IMR-90 (cell line): ENCODE measurements around the gene RNF11. TPM values are rescaled to one million over a fixed set of nuclear protein-coding genes. Genes with fewer than 3 reads are reported as not detected.

Experiments
- ATAC-seq: fragments of 200-7000 bp; cut with Tn5 transposase; 2 replicates; pipeline ENCODE4 v1.9.1; 2020; ENCODE audit warnings: low read depth, mild to moderate bottlenecking, moderate library complexity
- BruUV-seq: library from RNA; stranded (reverse); fragments of 400-500 nt; replicated peaks from 2 replicates; lab custom pipeline; 2021; lab: Mats Ljungman, UMichigan
- CTCF ChIA-PET: fragments of 300-600 bp; formaldehyde crosslinking; extraction: SDS; loops from one replicate; lab custom pipeline; 2021; ENCODE audit warnings: antibody characterized with exemption; lab: Yijun Ruan, JAX
- POLR2A ChIA-PET: fragments of 300-600 bp; sonication (Branson Sonifier 250); formaldehyde crosslinking; loops from one replicate; lab custom pipeline; 2022; ENCODE audit warnings: antibody characterized with exemption; ENCODE audit not compliant: unreplicated experiment; lab: Charles Lee
- DNase-seq: peaks from one replicate; pipeline ENCODE4 v3.0.0; 2013
- H2AFZ ChIP-seq: replicated peaks from 2 replicates; pipeline ENCODE3; 2013; ENCODE audit warnings: low read length, mild to moderate bottlenecking; ENCODE audit not compliant: poor library complexity
- H2AK5ac ChIP-seq: 2 replicates; pipeline ENCODE4 v1.6.1; 2013; ENCODE audit warnings: low read depth, low read length, inconsistent platforms
- H2AK9ac ChIP-seq: replicated peaks from 2 replicates; pipeline ENCODE3; 2013; ENCODE audit warnings: mild to moderate bottlenecking, low read depth, low read length, moderate library complexity; ENCODE audit not compliant: poor library complexity
- H2BK120ac ChIP-seq: 2 replicates; pipeline ENCODE4 v1.6.1; 2013; ENCODE audit warnings: low read depth, low read length, inconsistent platforms
- H2BK15ac ChIP-seq: 3 replicates; pipeline ENCODE4 v1.6.1; 2013; ENCODE audit warnings: low read depth, low read length, inconsistent platforms
- H2BK20ac ChIP-seq: 2 replicates; pipeline ENCODE4 v1.6.1; 2013; ENCODE audit warnings: low read depth, mild to moderate bottlenecking, inconsistent platforms, low read length, moderate library complexity
- H2BK5ac ChIP-seq: 2 replicates; pipeline ENCODE4 v1.6.1; 2013; ENCODE audit warnings: mild to moderate bottlenecking, low read depth, low read length, inconsistent platforms; ENCODE audit not compliant: poor library complexity, severe bottlenecking
- H3K14ac ChIP-seq: replicated peaks from 2 replicates; pipeline ENCODE4 v1.6.1; 2013; ENCODE audit warnings: low read depth, low read length, inconsistent platforms
- H3K18ac ChIP-seq: 2 replicates; pipeline ENCODE4 v1.6.1; 2013; ENCODE audit warnings: low read depth, low read length, control low read depth
- H3K23ac ChIP-seq: 2 replicates; pipeline ENCODE4 v1.6.1; 2013; ENCODE audit warnings: low read depth, low read length, inconsistent platforms
- H3K27ac ChIP-seq: 2 replicates; pipeline ENCODE4 v1.5.1; 2013; ENCODE audit warnings: mild to moderate bottlenecking, control low read depth, low read length; ENCODE audit not compliant: insufficient read depth
- H3K27me3 ChIP-seq: 2 replicates; pipeline ENCODE4 v1.6.1; 2013; ENCODE audit warnings: low read length; ENCODE audit not compliant: control insufficient read depth, insufficient read depth
- H3K36me3 ChIP-seq: 2 replicates; pipeline ENCODE4 v1.6.1; 2013; ENCODE audit warnings: low read length, mixed read lengths; ENCODE audit not compliant: control insufficient read depth, insufficient read depth
- H3K4ac ChIP-seq: 2 replicates; pipeline ENCODE4 v1.6.1; 2013; ENCODE audit warnings: low read depth, low read length, inconsistent platforms
- H3K4me1 ChIP-seq: 2 replicates; pipeline ENCODE4 v1.6.1; 2013; ENCODE audit warnings: low read length, mixed read lengths; ENCODE audit not compliant: control insufficient read depth, insufficient read depth
- H3K4me2 ChIP-seq: 2 replicates; pipeline ENCODE4 v1.6.1; 2013; ENCODE audit warnings: low read depth, mild to moderate bottlenecking, control low read depth, low read length, moderate library complexity
- H3K4me3 ChIP-seq: 2 replicates; pipeline ENCODE4 v1.5.1; 2013; ENCODE audit warnings: low read depth, mild to moderate bottlenecking, control low read depth, low read length, moderate library complexity; ENCODE audit not compliant: insufficient read depth
- H3K56ac ChIP-seq: 2 replicates; pipeline ENCODE4 v1.6.1; 2013; ENCODE audit warnings: low read length, inconsistent platforms; ENCODE audit not compliant: insufficient read depth; ENCODE audit errors: extremely low read depth
- H3K79me1 ChIP-seq, 2 experiments: 2 replicates each; pipeline ENCODE4 v1.6.1; 2013; ENCODE audit warnings: low read length in 2 of 2, inconsistent platforms in 1 of 2, low read depth in 1 of 2
- H3K9ac ChIP-seq: 2 replicates; pipeline ENCODE4 v1.6.1; 2013; ENCODE audit warnings: low read depth, low read length, control low read depth
- H3K9me1 ChIP-seq: 2 replicates; pipeline ENCODE4 v1.6.1; 2013; ENCODE audit warnings: low read length, inconsistent platforms; ENCODE audit not compliant: insufficient read depth
- H3K9me3 ChIP-seq: 2 replicates; pipeline ENCODE4 v1.6.1; 2013; ENCODE audit warnings: low read length; ENCODE audit not compliant: control insufficient read depth, insufficient read depth
- H4K20me1 ChIP-seq: 2 replicates; pipeline ENCODE4 v1.6.1; 2013; ENCODE audit warnings: low read length, inconsistent platforms; ENCODE audit not compliant: insufficient read depth
- H4K5ac ChIP-seq: 2 replicates; pipeline ENCODE4 v1.6.1; 2013; ENCODE audit warnings: mild to moderate bottlenecking, low read depth, low read length, control low read depth
- H4K8ac ChIP-seq, 2 experiments: 2 replicates each; pipeline ENCODE4 v1.6.1; 2013; ENCODE audit warnings: low read depth in 2 of 2, low read length in 2 of 2, control low read depth in 1 of 2, inconsistent platforms in 1 of 2
- H4K91ac ChIP-seq: 2 replicates; pipeline ENCODE4 v1.6.1; 2013; ENCODE audit warnings: low read depth, low read length, inconsistent platforms; ENCODE audit not compliant: insufficient read depth
- BHLHE40 ChIP-seq: fragments of 150-350 bp; IDR thresholded peaks from 2 replicates; pipeline ENCODE4 v1.6.1; 2016; ENCODE audit warnings: mild to moderate bottlenecking, low read depth, low read length
- CEBPB ChIP-seq: IDR thresholded peaks from 2 replicates; pipeline ENCODE4 v1.6.1; 2012; ENCODE audit warnings: low read depth, low read length, improper control_type of control experiment
- FOS ChIP-seq: fragments of 150-350 bp; IDR thresholded peaks from 2 replicates; pipeline ENCODE4 v1.6.1; 2016; ENCODE audit warnings: low read depth, low read length
- MAFK ChIP-seq: IDR thresholded peaks from 2 replicates; pipeline ENCODE4 v1.6.1; 2012; ENCODE audit warnings: low read depth, low read length, improper control_type of control experiment
- MAZ ChIP-seq: IDR thresholded peaks from 2 replicates; pipeline ENCODE4 v1.6.1; 2012; ENCODE audit warnings: low read depth, mild to moderate bottlenecking, low read length, improper control_type of control experiment, moderate library complexity, borderline replicate concordance
- MXI1 ChIP-seq: IDR thresholded peaks from 2 replicates; pipeline ENCODE4 v1.6.1; 2012; ENCODE audit warnings: low read depth, mild to moderate bottlenecking, low read length, moderate library complexity, borderline replicate concordance
- NFE2L2 ChIP-seq: fragments of 150-350 bp; IDR thresholded peaks from 2 replicates; pipeline ENCODE4 v1.6.1; 2016; ENCODE audit warnings: low read depth, mild to moderate bottlenecking, low read length
- POLR2A ChIP-seq: IDR thresholded peaks from 2 replicates; pipeline ENCODE4 v1.6.1; 2012; ENCODE audit warnings: mild to moderate bottlenecking, low read depth, low read length
- RAD21 ChIP-seq: IDR thresholded peaks from 2 replicates; pipeline ENCODE4 v1.6.1; 2012; ENCODE audit warnings: low read length, improper control_type of control experiment
- RCOR1 ChIP-seq: IDR thresholded peaks from 2 replicates; pipeline ENCODE4 v1.6.1; 2012; ENCODE audit warnings: mild to moderate bottlenecking, low read length, improper control_type of control experiment; ENCODE audit not compliant: insufficient replicate concordance
- RFX5 ChIP-seq: IDR thresholded peaks from 2 replicates; pipeline ENCODE4 v1.8.0; 2012; ENCODE audit warnings: low read depth, mild to moderate bottlenecking, low read length, moderate library complexity
- SMC3 ChIP-seq: fragments of 150-350 bp; IDR thresholded peaks from 2 replicates; pipeline ENCODE4 v1.6.1; 2016; ENCODE audit warnings: low read depth, mild to moderate bottlenecking, antibody characterized with exemption, low read length, moderate library complexity
- WGBS, 2 experiments: methylation state at CpG; one replicate each; pipeline versions ENCODE4 v1.1.5 to v1.1.7; 2013; ENCODE audit warnings: missing lambda C conversion rate in 2 of 2; ENCODE audit not compliant: insufficient read length in 1 of 2; ENCODE audit errors: extremely low coverage in 2 of 2; 5-methylcytosine and 5-hydroxymethylcytosine counted together
- dilution Hi-C: fragments of 300-500 bp; cut with HindIII; formaldehyde crosslinking; loops from one replicate; pipeline ENCODE4 v1.14.3; 2018; ENCODE audit warnings: low sequenced_read_pairs; ENCODE audit not compliant: unreplicated experiment
- in situ Hi-C: fragments of 300-500 bp; cut with MboI; formaldehyde crosslinking; loops from 3 replicates; pipeline ENCODE4 v1.14.3; 2019; ENCODE audit warnings: low sequenced_read_pairs, inconsistent platforms, mixed read lengths
- intact Hi-C: fragments of 100-400 bp; cut with micrococcal nuclease; formaldehyde crosslinking; loops from 2 replicates; pipeline ENCODE4 v1.10.0; 2022
- polyA plus RNA-seq, 3 experiments: library from polyadenylated mRNA; depleted of rRNA; stranded (reverse); fragments of >200 nt; gene quantifications; 2 replicates each; pipeline ENCODE4 v1.2.3, GENCODE V29; 2012; ENCODE audit warnings: low replicate concordance in 1 of 3
- total RNA-seq: library from RNA; depleted of rRNA; stranded (reverse); fragments of >200 nt; gene quantifications from 2 replicates; pipeline ENCODE4 v1.2.3, GENCODE V29; 2012
- TF ChIP-seq, protein P1 (sequence below): conservative IDR thresholded peaks from 2 replicates; pipeline ENCODE4 v1.5.1; 2012; ENCODE audit warnings: mild to moderate bottlenecking, low read depth, low read length, improper control_type of control experiment
- TF ChIP-seq, protein P2 (sequence below): fragments of 150-350 bp; IDR thresholded peaks from 2 replicates; pipeline ENCODE4 v1.6.1; 2016; ENCODE audit warnings: low read depth, mild to moderate bottlenecking, low read length, moderate library complexity, borderline replicate concordance
- TF ChIP-seq, protein P3 (sequence below): fragments of 150-350 bp; IDR thresholded peaks from 2 replicates; pipeline ENCODE4 v1.6.1; 2017; ENCODE audit warnings: mild to moderate bottlenecking, antibody characterized with exemption, low read length, low read depth

Gene RNF11
- total and polyA plus RNA-seq, 2 of the 4 experiments (the other 2 are of a cell fraction) = 63.3 to 64.1 TPM

DNA sequence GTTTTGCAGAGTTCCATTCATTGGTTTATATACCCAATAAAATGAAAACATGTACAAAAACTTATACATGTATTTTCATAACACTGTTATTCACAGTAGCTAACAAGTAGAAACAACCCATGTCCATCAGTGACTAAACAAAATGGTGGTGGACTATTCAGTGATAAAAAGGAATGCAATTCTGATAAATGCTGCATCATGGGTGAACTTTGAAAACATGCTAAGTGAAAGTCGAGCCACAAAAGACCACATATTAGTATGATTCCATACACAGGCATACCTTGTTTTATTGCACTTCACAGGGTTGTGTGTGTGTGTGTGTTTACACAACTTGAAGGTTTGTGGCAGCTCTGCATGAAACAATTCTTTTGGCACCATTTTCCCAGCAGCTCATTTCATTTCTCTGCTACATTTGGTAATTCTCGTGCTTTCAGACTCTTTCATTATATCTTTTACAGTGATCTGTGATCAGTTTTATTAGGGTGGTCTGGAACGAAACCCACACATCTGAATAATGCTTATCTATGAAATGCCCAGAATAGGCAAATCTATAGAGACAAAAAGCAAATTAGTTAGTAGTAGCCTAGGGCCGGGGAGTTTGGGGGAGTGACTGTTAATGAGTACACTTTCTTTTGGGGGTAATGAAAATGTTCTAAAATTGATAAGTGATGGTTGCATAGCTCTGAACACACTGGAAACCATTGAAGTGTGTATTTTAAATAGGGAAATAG, 27.2 kb downstream of the RNF11 start:
- Histone ChIP-seq H4K91ac (no peak overlapping the region), H3K14ac (no peak overlapping the region), H2AFZ (no peak overlapping the region), H2BK15ac (no peak overlapping the region), H3K27me3 (no peaks in the 10 kb centered on the region), H3K18ac (no peak overlapping the region), H3K4me1 (peaks cover 17% of the 10 kb centered on the region), H3K9me1 (peaks cover 10% of the 10 kb centered on the region), H3K4ac (no peak overlapping the region), H4K8ac (no peak overlapping the region), H4K20me1 (peaks cover 59% of the 10 kb centered on the region), H3K23ac (no peak overlapping the region), H3K56ac (no peak overlapping the region), H3K36me3 (no peaks in the 10 kb centered on the region; the same call in 1 of the 2 replicates), H3K4me3 (no peak overlapping the region), H2BK120ac (no peak overlapping the region), H2BK20ac (no peak overlapping the region), H3K9ac (no peak overlapping the region), H2AK5ac (peak overlapping the region; percentile 44; the same call in 1 of the 2 replicates), H3K79me1 (peaks cover 28 to 71% of the 10 kb centered on the region in 2 experiments), H2BK5ac (no peak overlapping the region), H3K27ac (no peak overlapping the region), H4K5ac (no peak overlapping the region), H3K9me3 (no peaks in the 10 kb centered on the region), H2AK9ac (no peak overlapping the region), H3K4me2 (no peak overlapping the region)
- ChIA-PET CTCF (interaction anchor here (0.9 kb wide), 1 partner anchor 13 kb away, joined by 3 read pairs; no protein-coding TSS in a partner anchor), POLR2A (no interaction called here)
- intact Hi-C loops (loop anchor here (10.0 kb wide), 1 partner anchor 161 kb away; no protein-coding TSS in a partner anchor), in situ Hi-C loops (no loop called here), dilution Hi-C loops (no loop called here)
- no TSS peak for BruUV-seq
- no peak for DNase-seq
- no peak for ATAC-seq
- WGBS, 2 experiments = no CpG with 5 or more reads among the region's 4 CpGs
- TF ChIP-seq RFX5 (no peak), SMC3 (no peak), MAFK (no peak), RAD21 (no peak), NFE2L2 (no peak), FOS (no peak), RCOR1 (no peak), MXI1 (no peak), BHLHE40 (no peak), CEBPB (no peak), POLR2A (no peak), MAZ (no peak)
- TF ChIP-seq, protein P1, sequence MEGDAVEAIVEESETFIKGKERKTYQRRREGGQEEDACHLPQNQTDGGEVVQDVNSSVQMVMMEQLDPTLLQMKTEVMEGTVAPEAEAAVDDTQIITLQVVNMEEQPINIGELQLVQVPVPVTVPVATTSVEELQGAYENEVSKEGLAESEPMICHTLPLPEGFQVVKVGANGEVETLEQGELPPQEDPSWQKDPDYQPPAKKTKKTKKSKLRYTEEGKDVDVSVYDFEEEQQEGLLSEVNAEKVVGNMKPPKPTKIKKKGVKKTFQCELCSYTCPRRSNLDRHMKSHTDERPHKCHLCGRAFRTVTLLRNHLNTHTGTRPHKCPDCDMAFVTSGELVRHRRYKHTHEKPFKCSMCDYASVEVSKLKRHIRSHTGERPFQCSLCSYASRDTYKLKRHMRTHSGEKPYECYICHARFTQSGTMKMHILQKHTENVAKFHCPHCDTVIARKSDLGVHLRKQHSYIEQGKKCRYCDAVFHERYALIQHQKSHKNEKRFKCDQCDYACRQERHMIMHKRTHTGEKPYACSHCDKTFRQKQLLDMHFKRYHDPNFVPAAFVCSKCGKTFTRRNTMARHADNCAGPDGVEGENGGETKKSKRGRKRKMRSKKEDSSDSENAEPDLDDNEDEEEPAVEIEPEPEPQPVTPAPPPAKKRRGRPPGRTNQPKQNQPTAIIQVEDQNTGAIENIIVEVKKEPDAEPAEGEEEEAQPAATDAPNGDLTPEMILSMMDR = no peak
- TF ChIP-seq, protein P2, sequence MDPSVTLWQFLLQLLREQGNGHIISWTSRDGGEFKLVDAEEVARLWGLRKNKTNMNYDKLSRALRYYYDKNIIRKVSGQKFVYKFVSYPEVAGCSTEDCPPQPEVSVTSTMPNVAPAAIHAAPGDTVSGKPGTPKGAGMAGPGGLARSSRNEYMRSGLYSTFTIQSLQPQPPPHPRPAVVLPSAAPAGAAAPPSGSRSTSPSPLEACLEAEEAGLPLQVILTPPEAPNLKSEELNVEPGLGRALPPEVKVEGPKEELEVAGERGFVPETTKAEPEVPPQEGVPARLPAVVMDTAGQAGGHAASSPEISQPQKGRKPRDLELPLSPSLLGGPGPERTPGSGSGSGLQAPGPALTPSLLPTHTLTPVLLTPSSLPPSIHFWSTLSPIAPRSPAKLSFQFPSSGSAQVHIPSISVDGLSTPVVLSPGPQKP = no peak
- TF ChIP-seq, protein P3, sequence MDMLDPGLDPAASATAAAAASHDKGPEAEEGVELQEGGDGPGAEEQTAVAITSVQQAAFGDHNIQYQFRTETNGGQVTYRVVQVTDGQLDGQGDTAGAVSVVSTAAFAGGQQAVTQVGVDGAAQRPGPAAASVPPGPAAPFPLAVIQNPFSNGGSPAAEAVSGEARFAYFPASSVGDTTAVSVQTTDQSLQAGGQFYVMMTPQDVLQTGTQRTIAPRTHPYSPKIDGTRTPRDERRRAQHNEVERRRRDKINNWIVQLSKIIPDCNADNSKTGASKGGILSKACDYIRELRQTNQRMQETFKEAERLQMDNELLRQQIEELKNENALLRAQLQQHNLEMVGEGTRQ = no peak
